ENCODE data around the gene NXPE3. TPM values are rescaled to one million over a fixed set of nuclear protein-coding genes. Genes with fewer than 3 reads are reported as not detected.

NXPE3 gene
- total RNA-seq, 2 experiments from 2014 or later: 18.7 to 19.8 TPM

GRCh38 chr3:101867511-101867910 is 88.5 kb downstream of the NXPE3 start:
- Mint-ChIP-seq H3K27me3 (no peaks in the 10 kb centered on the region), H3K4me3 (no peak overlapping the region), H3K27ac (no peak overlapping the region), H3K9me3 (no peaks in the 10 kb centered on the region), H3K4me1 (ENCODE audit: low read depth) (peaks cover 8% of the 10 kb centered on the region), H3K36me3 (peaks cover under 1% of the 10 kb centered on the region)
- intact Hi-C loops (cut with micrococcal nuclease): no loop called here
- POLR2A ChIA-PET: interaction anchor here (0.5 kb wide), 1 partner anchor 205 kb away, joined by 3 read pairs; no protein-coding TSS in a partner anchor
- no peak for DNase-seq
- CTCF ChIA-PET: interaction anchor here (0.6 to 1.3 kb wide), 3 partner anchors 53 to 362 kb away, joined by 3 to 5 read pairs (median 3); no protein-coding TSS in a partner anchor

- intact Hi-C loops (cut with micrococcal nuclease): no loop called here
- Mint-ChIP-seq H3K4me3 (no peak overlapping the region), H3K9me3 (no peaks in the 10 kb centered on the region), H3K36me3 (no peaks in the 10 kb centered on the region), H3K27ac (no peak overlapping the region), H3K27me3 (no peaks in the 10 kb centered on the region), H3K4me1 (ENCODE audit: low read depth) (peaks cover 8% of the 10 kb centered on the region)
- POLR2A ChIA-PET: interaction anchor here (0.5 kb wide), 1 partner anchor 205 kb away, joined by 3 read pairs; no protein-coding TSS in a partner anchor
- DNase-seq: no peak
- CTCF ChIA-PET: interaction anchor here (0.6 to 1.2 kb wide), 2 partner anchors 54 to 361 kb away, joined by 3 to 5 read pairs; no protein-coding TSS in a partner anchor
These were observed 89.0 kb downstream of the NXPE3 start for GRCh38 chr3:101867996-101868395.

- intact Hi-C loops (cut with micrococcal nuclease): no loop called here
- DNase-seq: no peak
- Mint-ChIP-seq H3K36me3 (peaks cover 2% of the 10 kb centered on the region), H3K27me3 (no peaks in the 10 kb centered on the region), H3K27ac (no peak overlapping the region), H3K9me3 (no peaks in the 10 kb centered on the region), H3K4me3 (no peak overlapping the region), H3K4me1 (ENCODE audit: low read depth) (peaks cover 4% of the 10 kb centered on the region)
- CTCF ChIA-PET: interaction anchor here (0.6 to 1.5 kb wide), 2 partner anchors 77 to 357 kb away, joined by 3 to 4 read pairs; no protein-coding TSS in a partner anchor
- POLR2A ChIA-PET: no interaction called here
These were observed 89.8 kb downstream of the NXPE3 start for GRCh38 chr3:101868534-101869464.

- ChIA-PET CTCF (interaction anchor here (1.5 kb wide), 1 partner anchor 355 kb away, joined by 4 read pairs; no protein-coding TSS in a partner anchor), POLR2A (interaction anchor here (0.6 kb wide), 1 partner anchor 162 kb away, joined by 3 read pairs; no protein-coding TSS in a partner anchor)
- Mint-ChIP-seq H3K36me3 (peaks cover 2% of the 10 kb centered on the region), H3K27ac (no peak overlapping the region), H3K27me3 (no peaks in the 10 kb centered on the region), H3K4me1 (ENCODE audit: low read depth) (no peaks in the 10 kb centered on the region), H3K9me3 (no peaks in the 10 kb centered on the region), H3K4me3 (no peak overlapping the region)
- no peak for DNase-seq
- intact Hi-C loops (cut with micrococcal nuclease): no loop called here
These were observed 91.1 kb downstream of the NXPE3 start for GRCh38 chr3:101870138-101870537.

GRCh38 chr3:101873619-101874018 is 94.6 kb downstream of the NXPE3 start:
- ChIA-PET POLR2A (no interaction called here), CTCF (no interaction called here)
- no peaks in the 10 kb centered on the region for H3K4me1 Mint-ChIP-seq (ENCODE audit: low read depth)
- no peaks in the 10 kb centered on the region for H3K9me3 Mint-ChIP-seq
- intact Hi-C loops (cut with micrococcal nuclease): no loop called here
- no peak overlapping the region for H3K4me3 Mint-ChIP-seq
- no peak for DNase-seq
- no peaks in the 10 kb centered on the region for H3K27me3 Mint-ChIP-seq
- H3K36me3 Mint-ChIP-seq: peaks cover 2% of the 10 kb centered on the region
- no peak overlapping the region for H3K27ac Mint-ChIP-seq

- H3K4me1 Mint-ChIP-seq (ENCODE audit: low read depth): no peaks in the 10 kb centered on the region
- ChIA-PET CTCF (no interaction called here), POLR2A (no interaction called here)
- intact Hi-C loops (cut with micrococcal nuclease): no loop called here
- peaks cover 2% of the 10 kb centered on the region for H3K36me3 Mint-ChIP-seq
- no peak for DNase-seq
- H3K27me3 Mint-ChIP-seq: no peaks in the 10 kb centered on the region
- no peak overlapping the region for H3K4me3 Mint-ChIP-seq
- H3K9me3 Mint-ChIP-seq: no peaks in the 10 kb centered on the region
- H3K27ac Mint-ChIP-seq: no peak overlapping the region
These were observed 97.1 kb downstream of the NXPE3 start for GRCh38 chr3:101876142-101876541.

Other genes with a start within 250 kb of the NXPE3 start
- 10 to 100 TPM; 39.5 to 43.2 TPM for gene TRMT10C, start 217.3 kb upstream of the NXPE3 start, total RNA-seq
- 100 to 1,000 TPM; 231 to 236 TPM for gene PCNP, start 205.0 kb upstream of the NXPE3 start, total RNA-seq
- gene ZBTB11, start 102.1 kb upstream of the NXPE3 start, total RNA-seq: 10 to 100 TPM; 28.0 to 30.3 TPM
- gene RPL24, start 92.5 kb upstream of the NXPE3 start, total RNA-seq: 1,000 to 10,000 TPM; 1,691 to 1,714 TPM
- 10 to 100 TPM; 16.6 to 17.9 TPM for gene CEP97, start 54.6 kb upstream of the NXPE3 start, total RNA-seq
- gene NFKBIZ, start 70.3 kb downstream of the NXPE3 start, total RNA-seq: 10 to 100 TPM; 65.9 to 74.9 TPM

Data from activated CD4-positive, alpha-beta memory T cell treated with anti-CD3 and anti-CD28 coated beads for 36 hours (primary cell).